CD4-positive, alpha-beta T cell treated with Interferon alpha-2 for 1 hour (primary cell): ENCODE measurements around the gene PHRF1.

Experiments used
- DNase-seq, 2 donors: peaks; one replicate each; pipeline ENCODE4 v3.0.0-alpha.2; 2020 to 2022

The PHRF1 gene

GRCh38 chr11:574031-574570 is 2.2 kb upstream of the PHRF1 start:
- peak in 1 of 2 donors; percentile 49 for DNase-seq

GRCh38 chr11:574632-575312 is 1.5 kb upstream of the PHRF1 start:
- DNase-seq: no peak

GRCh38 chr11:575313-575995 is 816 bp upstream of the PHRF1 start:
- DNase-seq: peak in 1 of 2 donors; percentile 18

GRCh38 chr11:576811-577610 is 741 bp downstream of the PHRF1 start:
- DNase-seq: no peak

GRCh38 chr11:577611-577894 is 1.3 kb downstream of the PHRF1 start:
- no peak for DNase-seq

- no peak for DNase-seq
These were observed 2.2 kb downstream of the PHRF1 start for GRCh38 chr11:578276-579035.

DNA sequence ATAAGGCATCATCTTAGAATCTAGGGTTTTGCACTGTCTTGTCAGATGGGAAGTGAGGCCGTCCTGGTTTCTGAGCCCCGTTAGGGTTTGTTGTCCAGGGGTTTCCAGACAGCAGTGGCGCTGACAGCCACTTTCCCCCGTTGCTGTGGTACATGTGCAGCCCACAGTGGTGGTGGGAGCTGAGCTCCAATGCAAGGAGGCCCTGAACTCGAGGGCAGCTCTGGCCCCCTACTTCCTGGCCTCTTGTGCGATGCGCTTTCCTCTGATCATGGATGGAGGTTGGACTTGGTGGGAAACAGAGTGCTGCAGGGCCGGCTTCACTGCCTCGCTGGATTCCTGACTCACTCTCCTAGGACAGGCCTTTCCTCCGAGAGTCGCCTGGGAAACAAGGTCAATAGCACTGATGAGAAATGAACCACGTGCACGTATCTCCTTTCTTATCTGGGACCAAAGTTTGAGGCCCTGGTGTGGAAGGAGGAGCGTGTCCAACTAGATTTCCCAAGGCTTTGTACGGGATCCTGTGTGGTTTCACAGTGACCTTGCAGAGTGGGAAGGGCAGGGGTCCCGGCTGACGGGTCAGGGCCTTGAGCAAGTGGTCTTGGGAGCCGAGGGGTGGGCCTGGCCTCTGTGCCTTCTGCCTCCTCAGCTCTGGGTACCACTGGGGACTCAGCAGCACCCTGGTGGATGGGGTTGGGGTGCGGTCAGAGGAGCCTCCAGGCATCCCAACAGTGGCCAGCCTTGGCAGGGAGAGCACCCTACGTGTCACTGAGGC is 3.7 kb downstream of the PHRF1 start:
- no peak for DNase-seq

- DNase-seq: no peak
These were observed 5.1 kb downstream of the PHRF1 start for GRCh38 chr11:581342-581741.

GRCh38 chr11:581752-582151 is 5.5 kb downstream of the PHRF1 start:
- DNase-seq: no peak

- no peak for DNase-seq
These were observed 8.0 kb downstream of the PHRF1 start for GRCh38 chr11:584287-584686.

DNA sequence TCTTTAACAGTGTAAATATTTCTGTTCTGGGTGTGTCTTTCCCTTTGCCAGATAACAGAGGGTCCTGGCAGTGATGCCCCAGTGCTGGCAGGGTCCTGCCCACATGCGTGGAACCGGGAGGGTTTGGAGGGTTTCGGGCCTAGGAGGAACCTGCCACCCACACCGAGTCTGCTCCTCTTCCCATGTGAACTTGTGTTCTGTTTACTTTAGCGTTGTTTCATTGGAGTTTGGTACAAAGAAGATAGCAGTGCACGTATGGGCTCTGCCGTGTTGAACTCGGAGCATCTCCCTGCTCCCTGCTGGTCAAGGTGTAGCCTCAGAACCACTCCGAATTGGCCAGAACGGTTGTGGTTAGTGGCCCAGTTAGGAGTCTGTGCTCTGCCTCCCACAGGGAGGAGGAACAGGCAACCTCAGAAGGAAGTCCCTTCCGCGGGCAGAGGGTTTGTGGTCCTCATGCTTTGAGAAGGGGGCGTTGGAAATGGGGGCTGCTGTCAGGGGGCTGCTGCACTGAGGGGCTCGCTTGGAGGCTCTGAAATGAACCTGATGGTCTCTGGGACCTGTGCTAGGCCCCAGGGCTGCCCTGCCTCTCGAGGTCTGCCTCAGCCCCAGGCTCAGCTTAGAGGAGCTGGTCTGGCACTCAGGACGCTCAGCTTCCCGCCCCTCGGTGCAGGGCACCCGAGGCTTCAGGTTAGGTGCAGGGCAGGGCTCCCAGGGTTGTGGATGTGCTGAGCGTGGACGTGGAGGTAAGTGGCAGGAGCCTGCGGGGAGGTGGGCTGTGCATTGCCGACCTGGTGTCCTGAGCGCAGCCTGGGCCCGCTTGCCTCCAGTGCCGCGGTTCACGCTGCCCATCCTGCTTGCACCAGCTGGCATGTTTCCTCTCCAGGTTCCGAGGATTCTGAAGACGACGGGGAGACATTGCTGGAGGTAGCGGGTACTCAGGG is 10.4 kb downstream of the PHRF1 start:
- no peak for DNase-seq

DNA sequence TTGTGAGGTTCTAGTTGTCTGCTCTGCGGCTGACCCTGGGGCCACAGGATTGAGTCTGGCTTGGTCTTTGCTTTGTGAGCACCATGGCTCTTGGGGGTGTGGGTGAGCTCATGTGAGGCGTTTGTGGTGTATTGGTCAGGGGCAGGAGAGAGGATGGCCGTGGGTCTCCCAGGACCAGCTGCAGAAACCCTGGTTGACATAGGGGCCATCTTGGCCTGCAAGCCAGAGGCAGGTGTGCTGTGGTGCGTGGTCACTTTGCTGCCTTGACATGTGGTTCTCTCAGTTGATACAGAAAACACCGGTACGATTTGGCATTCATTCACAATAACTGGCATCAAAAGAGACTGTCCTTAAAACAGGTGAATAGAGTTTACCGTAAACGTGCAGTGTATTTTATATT is 11.3 kb downstream of the PHRF1 start:
- no peak for DNase-seq

- DNase-seq: peak; percentile 71 to 76
These were observed 11.7 kb downstream of the PHRF1 start for GRCh38 chr11:587978-588380.

DNA sequence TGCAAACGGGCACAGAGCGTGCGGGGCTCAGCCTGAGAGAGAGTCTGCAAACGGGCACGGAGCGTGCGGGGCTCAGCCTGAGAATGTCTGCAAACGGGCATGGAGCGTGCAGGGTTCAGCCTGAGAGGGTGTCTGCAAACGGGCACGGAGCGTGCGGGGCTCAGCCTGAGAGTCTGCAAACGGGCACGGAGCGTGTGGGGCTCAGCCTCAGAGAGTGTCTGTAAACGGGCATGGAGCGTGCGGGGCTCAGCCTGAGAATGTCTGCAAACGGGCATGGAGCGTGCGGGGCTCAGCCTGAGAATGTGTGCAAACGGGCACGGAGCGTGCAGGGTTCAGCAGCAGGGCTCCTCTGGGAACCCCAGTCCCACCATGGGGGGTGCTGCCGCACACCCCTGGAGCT is 13.5 kb downstream of the PHRF1 start:
- DNase-seq: no peak

- no peak for DNase-seq
These were observed 14.7 kb downstream of the PHRF1 start for GRCh38 chr11:590997-591396.

GRCh38 chr11:592501-592900 is 16.2 kb downstream of the PHRF1 start:
- no peak for DNase-seq

GRCh38 chr11:592918-593317 is 16.6 kb downstream of the PHRF1 start:
- DNase-seq: no peak

- DNase-seq: no peak
These were observed 17.1 kb downstream of the PHRF1 start for GRCh38 chr11:593347-593746.

DNA sequence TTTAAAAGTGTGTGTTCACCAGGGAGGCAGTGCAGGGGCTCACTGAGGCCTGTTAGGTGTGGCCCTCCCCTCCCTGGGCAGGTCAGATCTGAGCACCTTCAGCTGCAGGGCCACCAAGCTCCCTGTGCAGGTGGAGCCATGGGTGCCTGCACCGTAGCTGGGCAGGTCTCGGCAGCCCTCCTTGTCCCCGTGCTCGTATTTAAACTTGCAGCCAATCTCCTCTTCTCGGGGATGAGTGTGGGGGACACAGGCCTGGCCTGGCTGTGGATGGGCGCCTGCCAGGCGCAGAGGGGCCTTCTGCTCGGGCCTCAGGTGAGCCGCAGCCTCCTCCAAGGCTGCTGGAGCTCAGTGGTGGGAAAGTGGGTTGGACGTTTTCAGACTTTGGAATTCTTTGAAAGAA is 19.1 kb downstream of the PHRF1 start:
- DNase-seq: no peak

DNA sequence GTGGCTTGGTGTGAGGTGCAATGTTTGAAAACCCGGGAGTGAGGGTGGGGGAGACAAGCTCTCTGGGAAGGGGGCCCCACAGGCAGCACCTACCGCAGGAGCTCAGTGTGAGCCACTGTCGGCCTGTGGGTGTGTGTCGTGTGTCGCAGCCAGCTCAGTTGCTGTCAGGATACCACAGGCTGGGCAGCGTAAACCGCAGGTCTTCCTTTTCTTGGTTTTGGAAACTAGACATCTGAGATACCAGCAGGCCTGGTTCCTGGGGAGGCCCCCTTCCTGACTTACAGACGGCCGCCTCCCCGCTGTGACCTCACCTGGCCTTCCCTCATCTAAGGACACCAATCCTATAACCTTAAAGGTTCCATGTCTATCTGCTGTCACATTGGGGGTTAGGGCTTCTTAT is 20.1 kb downstream of the PHRF1 start:
- DNase-seq: no peak

DNA sequence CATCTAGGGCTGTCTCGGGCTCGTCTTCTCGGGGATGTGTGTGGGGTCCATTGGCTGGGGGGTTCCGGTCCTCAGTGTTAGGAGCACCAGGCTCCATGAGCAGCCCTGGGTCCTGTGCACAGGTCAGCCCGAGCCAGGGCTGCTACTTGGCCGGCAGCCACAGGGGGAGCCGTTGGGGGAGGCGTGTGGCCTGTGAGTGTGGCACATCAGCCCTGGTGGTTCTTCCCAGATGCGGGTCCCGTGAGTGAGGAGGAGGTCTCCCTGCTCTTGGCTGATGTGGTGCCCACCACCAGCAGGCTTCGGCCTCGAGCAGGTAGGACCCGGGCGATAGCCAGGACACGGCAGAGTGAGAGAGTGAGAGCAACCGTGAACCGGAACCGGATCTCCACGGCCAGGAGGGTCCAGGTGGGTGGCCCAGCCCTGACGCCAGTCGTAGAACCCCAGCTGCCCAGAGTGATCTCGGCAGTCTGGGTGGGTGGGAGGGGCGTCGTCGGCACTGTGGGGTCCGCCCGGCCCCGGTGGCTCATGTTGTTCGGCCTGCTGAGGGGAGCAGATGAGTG is 21.0 kb downstream of the PHRF1 start:
- DNase-seq: no peak
